Measurements from ENCODE around the gene FMO5. TPM values are rescaled to one million over a fixed set of nuclear protein-coding genes. Genes with fewer than 3 reads are reported as not detected.
"Not testable (repeated sequence)": the region's sequence is repeated elsewhere in the genome, so short reads cannot be mapped to it uniquely, and the experiment has no call there.

FMO5 gene
- total and polyA plus RNA-seq, 5 donors from 2014 or later: 0.28 to 1.9 (median 0.98) TPM

GRCh38 chr1:147197324-147197723, 27.8 kb downstream of the FMO5 start:
- DNase-seq; H3K9me3 ChIP-seq (ENCODE audit: control insufficient read depth in 2 of 2, low read length in 2 of 2); H3K9me3 Mint-ChIP-seq: not testable (repeated sequence)

GRCh38 chr1:147189514-147189913, 35.6 kb downstream of the FMO5 start:
- Histone ChIP-seq H3K4me3 (ENCODE audit: low read depth, low read length) (no peak overlapping the region), H3K27me3 (ENCODE audit: control insufficient read depth, insufficient read depth, low read length) (no peaks in the 10 kb centered on the region), H3K27ac (ENCODE audit: insufficient read depth, low read length, poor library complexity, severe bottlenecking) (no peak overlapping the region), H3K36me3 (ENCODE audit: control insufficient read depth, insufficient read depth, low read length) (no peaks in the 10 kb centered on the region), H3K9me3 (ENCODE audit: control insufficient read depth in 2 of 2, low read length in 2 of 2) (no peaks in the 10 kb centered on the region), H3K4me1 (ENCODE audit: control insufficient read depth, insufficient read depth, low read length, poor library complexity, severe bottlenecking) (no peaks in the 10 kb centered on the region)
- H3K27ac Mint-ChIP-seq: no peak overlapping the region
- H3K27me3 Mint-ChIP-seq: no peaks in the 10 kb centered on the region
- ATAC-seq (ENCODE audit: low read depth in 2 of 2) (no peak), DNase-seq (no peak)
- no peak overlapping the region for H3K4me3 Mint-ChIP-seq
- no peaks in the 10 kb centered on the region for H3K36me3 Mint-ChIP-seq
- H3K4me1 Mint-ChIP-seq: no peaks in the 10 kb centered on the region
- H3K9me3 Mint-ChIP-seq: peaks cover 0 to 5% (median 0%) of the 10 kb centered on the region in 7 donors

More at GRCh38 chr1:147197324-147197723, 27.8 kb downstream of the FMO5 start:
- not testable (repeated sequence) for H3K4me3 ChIP-seq (ENCODE audit: low read depth, low read length); H3K27me3 ChIP-seq (ENCODE audit: control insufficient read depth, insufficient read depth, low read length); H3K36me3 Mint-ChIP-seq; H3K36me3 ChIP-seq (ENCODE audit: control insufficient read depth, insufficient read depth, low read length); H3K27ac ChIP-seq (ENCODE audit: insufficient read depth, low read length, poor library complexity, severe bottlenecking); H3K4me1 ChIP-seq (ENCODE audit: control insufficient read depth, insufficient read depth, low read length, poor library complexity, severe bottlenecking); H3K27ac Mint-ChIP-seq; H3K27me3 Mint-ChIP-seq; H3K4me3 Mint-ChIP-seq; ATAC-seq (ENCODE audit: low read depth in 2 of 2)
- H3K4me1 Mint-ChIP-seq: peaks cover 0 to 11% (median 3%) of the 10 kb centered on the region in 4 donors

GRCh38 chr1:147185432-147185831, 39.7 kb downstream of the FMO5 start:
- H3K4me3 Mint-ChIP-seq: no peak overlapping the region
- H3K36me3 Mint-ChIP-seq: no peaks in the 10 kb centered on the region
- DNase-seq (no peak), ATAC-seq (ENCODE audit: low read depth in 2 of 2) (no peak)
- H3K27me3 Mint-ChIP-seq: no peaks in the 10 kb centered on the region
- no peaks in the 10 kb centered on the region for H3K27me3 ChIP-seq (ENCODE audit: control insufficient read depth, insufficient read depth, low read length)
- no peaks in the 10 kb centered on the region for H3K36me3 ChIP-seq (ENCODE audit: control insufficient read depth, insufficient read depth, low read length)
- no peak overlapping the region for H3K27ac Mint-ChIP-seq
- no peak overlapping the region for H3K4me3 ChIP-seq (ENCODE audit: low read depth, low read length)
- H3K9me3 Mint-ChIP-seq: peaks cover 0 to 4% (median 0%) of the 10 kb centered on the region in 7 donors
- no peaks in the 10 kb centered on the region for H3K9me3 ChIP-seq (ENCODE audit: control insufficient read depth in 2 of 2, low read length in 2 of 2)
- no peak overlapping the region for H3K27ac ChIP-seq (ENCODE audit: insufficient read depth, low read length, poor library complexity, severe bottlenecking)
- no peaks in the 10 kb centered on the region for H3K4me1 Mint-ChIP-seq
- no peaks in the 10 kb centered on the region for H3K4me1 ChIP-seq (ENCODE audit: control insufficient read depth, insufficient read depth, low read length, poor library complexity, severe bottlenecking)

- ATAC-seq (ENCODE audit: low read depth in 2 of 2) (no peak), DNase-seq (no peak)
- Mint-ChIP-seq H3K27me3 (peaks cover 2% of the 10 kb centered on the region), H3K4me1 (peaks cover 4 to 16% (median 13%) of the 10 kb centered on the region in 4 donors), H3K27ac (no peak overlapping the region), H3K4me3 (peak overlapping the region in 1 of 4 donors; percentile 6), H3K9me3 (peaks cover 0 to 22% (median 8%) of the 10 kb centered on the region in 7 donors), H3K36me3 (peaks cover 31% of the 10 kb centered on the region)
- no peaks in the 10 kb centered on the region for H3K9me3 ChIP-seq (ENCODE audit: control insufficient read depth in 2 of 2, low read length in 2 of 2)
- H3K4me1 ChIP-seq (ENCODE audit: control insufficient read depth, insufficient read depth, low read length, poor library complexity, severe bottlenecking): no peaks in the 10 kb centered on the region
- no peaks in the 10 kb centered on the region for H3K27me3 ChIP-seq (ENCODE audit: control insufficient read depth, insufficient read depth, low read length)
- no peak overlapping the region for H3K27ac ChIP-seq (ENCODE audit: insufficient read depth, low read length, poor library complexity, severe bottlenecking)
- H3K36me3 ChIP-seq (ENCODE audit: control insufficient read depth, insufficient read depth, low read length): no peaks in the 10 kb centered on the region
- no peak overlapping the region for H3K4me3 ChIP-seq (ENCODE audit: low read depth, low read length)
Observed at GRCh38 chr1:147177611-147178380, 47.3 kb downstream of the FMO5 start.

GRCh38 chr1:147172168-147173016, 52.7 kb downstream of the FMO5 start, which contains the start of gene PRKAB2:
Gene PRKAB2, minus strand, starts transcription at chr1:147172470. Its CDS starts 326 bp downstream, at chr1:147172144.
- no peaks in the 10 kb centered on the region for H3K9me3 ChIP-seq (ENCODE audit: control insufficient read depth in 2 of 2, low read length in 2 of 2)
- Mint-ChIP-seq H3K36me3 (peaks cover 19% of the 10 kb centered on the region), H3K4me1 (peaks cover 30 to 44% (median 36%) of the 10 kb centered on the region in 4 donors), H3K27ac (peak within 1 kb of the TSS; percentile 91 to 94 (median 93)), H3K9me3 (peaks cover 0 to 7% (median 2%) of the 10 kb centered on the region in 7 donors), H3K27me3 (peaks cover 4% of the 10 kb centered on the region), H3K4me3 (peak within 1 kb of the TSS; percentile 96 to 100 (median 98))
- no peaks in the 10 kb centered on the region for H3K27me3 ChIP-seq (ENCODE audit: control insufficient read depth, insufficient read depth, low read length)
- peak within 1 kb of the TSS; percentile 90 for H3K4me3 ChIP-seq (ENCODE audit: low read depth, low read length)
- peaks cover 2% of the 10 kb centered on the region for H3K36me3 ChIP-seq (ENCODE audit: control insufficient read depth, insufficient read depth, low read length)
- peak within 1 kb of the TSS; percentile 76 for H3K27ac ChIP-seq (ENCODE audit: insufficient read depth, low read length, poor library complexity, severe bottlenecking)
- peaks cover 14% of the 10 kb centered on the region for H3K4me1 ChIP-seq (ENCODE audit: control insufficient read depth, insufficient read depth, low read length, poor library complexity, severe bottlenecking)
- peak; percentile 73 to 94 (median 87) for DNase-seq
- peak; percentile 88 to 90 for ATAC-seq (ENCODE audit: low read depth in 2 of 2)

GRCh38 chr1:147171399-147172167, 53.6 kb downstream of the FMO5 start:
- H3K4me3 Mint-ChIP-seq: peak overlapping the region; percentile 92 to 100 (median 96)
- DNase-seq (peak in 1 of 3 donors; percentile 14), ATAC-seq (ENCODE audit: low read depth in 2 of 2) (no peak)
- Histone ChIP-seq H3K4me1 (ENCODE audit: control insufficient read depth, insufficient read depth, low read length, poor library complexity, severe bottlenecking) (peaks cover 14% of the 10 kb centered on the region), H3K4me3 (ENCODE audit: low read depth, low read length) (peak overlapping the region; percentile 90), H3K9me3 (ENCODE audit: control insufficient read depth in 2 of 2, low read length in 2 of 2) (no peaks in the 10 kb centered on the region), H3K36me3 (ENCODE audit: control insufficient read depth, insufficient read depth, low read length) (peaks cover 10% of the 10 kb centered on the region), H3K27me3 (ENCODE audit: control insufficient read depth, insufficient read depth, low read length) (no peaks in the 10 kb centered on the region), H3K27ac (ENCODE audit: insufficient read depth, low read length, poor library complexity, severe bottlenecking) (peak overlapping the region; percentile 76)
- peaks cover 28 to 44% (median 35%) of the 10 kb centered on the region in 4 donors for H3K4me1 Mint-ChIP-seq
- peaks cover 4% of the 10 kb centered on the region for H3K27me3 Mint-ChIP-seq
- peaks cover 0 to 4% (median 0%) of the 10 kb centered on the region in 7 donors for H3K9me3 Mint-ChIP-seq
- peak overlapping the region; percentile 21 to 91 (median 91) for H3K27ac Mint-ChIP-seq
- peaks cover 18% of the 10 kb centered on the region for H3K36me3 Mint-ChIP-seq

Data from CD4-positive, CD25-positive, alpha-beta regulatory T cell (primary cell).